Eye (tissue), 1 donor: ENCODE data around the gene NDUFS1.
"Not testable (repeated sequence)": the region's sequence is repeated elsewhere in the genome, so short reads cannot be mapped to it uniquely, and the experiment has no call there.

Experiments used
- DNase-seq: peaks from one replicate; pipeline ENCODE4 v3.0.0-alpha.2; 2015

Gene NDUFS1

DNA sequence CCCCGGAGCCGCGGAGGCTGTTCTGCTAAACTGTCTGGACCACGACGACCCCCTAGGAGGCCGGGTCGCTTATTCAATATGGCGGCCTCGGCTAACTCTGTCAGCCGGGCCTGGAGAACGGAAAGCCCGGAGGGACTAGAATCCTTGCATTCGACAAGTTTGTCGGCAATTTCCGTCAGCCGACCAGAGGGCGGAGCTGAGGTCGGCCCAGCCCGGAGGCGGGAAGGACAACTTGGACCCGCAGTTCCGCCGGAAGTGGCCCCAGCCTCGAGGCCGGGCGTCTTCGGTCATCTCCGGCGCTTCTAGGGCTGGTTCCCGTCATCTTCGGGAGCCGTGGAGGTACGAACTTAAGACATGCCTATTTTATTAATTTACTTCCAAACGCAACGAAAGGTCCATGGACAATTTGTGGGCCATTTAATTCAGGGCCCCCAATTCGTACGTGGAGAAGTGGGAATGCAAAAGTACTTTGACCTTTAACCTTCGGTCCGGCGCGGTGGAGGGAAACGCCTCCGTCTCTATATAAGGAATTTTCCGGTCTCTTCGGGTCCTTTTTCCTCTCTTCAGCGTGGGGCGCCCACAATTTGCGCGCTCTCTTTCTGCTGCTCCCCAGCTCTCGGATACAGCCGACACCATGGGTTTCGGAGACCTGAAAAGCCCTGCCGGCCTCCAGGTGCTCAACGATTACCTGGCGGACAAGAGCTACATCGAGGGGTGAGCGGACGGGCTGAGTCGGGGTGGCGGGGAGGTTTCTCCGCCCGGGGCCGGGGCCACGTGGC is at the start of gene NDUFS1, which contains the start of gene EEF1B2:
Gene NDUFS1 (minus strand): TSS at position 99 of the 779 bp plus-strand sequence. CDS start 5,766 bp downstream, outside the sequence.
Gene EEF1B2 (plus strand): TSS at position 550 of the 779 bp plus-strand sequence. CDS start 85 bp downstream, at position 635.
- peak; percentile 99 for DNase-seq

DNA sequence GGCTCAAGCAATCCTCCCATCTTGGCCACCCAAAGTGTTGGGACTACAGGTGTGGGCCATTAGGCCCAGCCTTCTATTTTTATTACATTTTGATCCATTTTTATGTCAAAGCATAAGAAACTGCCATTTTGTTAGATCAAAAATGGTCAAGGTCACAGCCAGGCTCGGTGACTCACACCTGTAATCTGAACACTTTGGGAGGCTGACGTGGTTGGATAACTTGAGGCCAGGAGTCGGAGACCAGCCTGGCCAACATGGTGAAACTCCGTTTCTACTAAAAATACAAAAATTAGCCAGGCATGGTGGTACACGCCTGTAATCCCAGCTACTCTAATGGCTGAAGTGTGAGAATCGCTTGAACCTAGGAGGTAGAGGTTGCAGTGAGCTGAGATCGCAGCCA is 49.7 kb upstream of the NDUFS1 start:
- DNase-seq = no peak

GRCh38 chr2:206207316-206207715 is 48.1 kb upstream of the NDUFS1 start:
- DNase-seq = not testable (repeated sequence)

GRCh38 chr2:206204710-206205109 is 45.5 kb upstream of the NDUFS1 start:
- DNase-seq = no peak

DNA sequence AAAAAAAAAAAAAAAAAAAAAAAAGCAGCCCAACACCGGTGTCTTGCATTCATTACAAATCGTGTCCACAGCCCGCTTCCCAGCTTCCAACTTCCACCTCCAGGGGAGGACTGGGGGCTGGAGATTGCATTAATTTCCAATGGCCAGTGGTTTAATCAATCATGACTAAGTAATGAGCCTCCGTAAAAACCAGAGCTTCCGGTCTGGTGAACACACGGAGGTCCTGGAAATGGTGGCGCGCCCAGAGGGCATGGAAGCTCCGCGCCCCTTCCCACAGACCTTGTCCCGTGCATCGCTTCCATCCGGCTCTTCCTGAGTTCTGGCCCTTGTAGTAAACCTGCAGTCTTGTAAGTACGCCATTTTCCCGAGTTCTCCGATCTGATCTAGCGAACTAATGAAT is 44.1 kb upstream of the NDUFS1 start:
- DNase-seq = no peak

DNA sequence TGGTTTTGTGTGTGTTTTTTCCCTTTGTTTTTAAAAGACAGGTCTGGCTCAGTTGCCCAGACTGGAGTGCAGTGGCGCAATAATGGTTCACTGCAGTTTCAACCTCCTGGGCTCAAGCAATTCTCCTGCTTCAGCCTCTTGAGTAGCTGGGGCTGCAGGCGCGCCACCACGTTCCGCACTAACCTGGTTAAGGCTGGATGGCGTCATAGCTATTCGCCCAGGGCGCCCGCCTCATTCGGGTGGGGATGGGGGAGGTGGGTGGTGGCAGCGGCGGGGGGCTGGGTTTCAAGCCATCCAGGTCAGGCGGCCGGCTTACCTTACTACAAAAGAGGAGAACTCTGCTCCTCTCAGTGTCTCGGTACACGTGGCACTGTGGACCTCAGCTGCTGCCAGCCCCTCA is 43.2 kb upstream of the NDUFS1 start:
- no peak for DNase-seq

DNA sequence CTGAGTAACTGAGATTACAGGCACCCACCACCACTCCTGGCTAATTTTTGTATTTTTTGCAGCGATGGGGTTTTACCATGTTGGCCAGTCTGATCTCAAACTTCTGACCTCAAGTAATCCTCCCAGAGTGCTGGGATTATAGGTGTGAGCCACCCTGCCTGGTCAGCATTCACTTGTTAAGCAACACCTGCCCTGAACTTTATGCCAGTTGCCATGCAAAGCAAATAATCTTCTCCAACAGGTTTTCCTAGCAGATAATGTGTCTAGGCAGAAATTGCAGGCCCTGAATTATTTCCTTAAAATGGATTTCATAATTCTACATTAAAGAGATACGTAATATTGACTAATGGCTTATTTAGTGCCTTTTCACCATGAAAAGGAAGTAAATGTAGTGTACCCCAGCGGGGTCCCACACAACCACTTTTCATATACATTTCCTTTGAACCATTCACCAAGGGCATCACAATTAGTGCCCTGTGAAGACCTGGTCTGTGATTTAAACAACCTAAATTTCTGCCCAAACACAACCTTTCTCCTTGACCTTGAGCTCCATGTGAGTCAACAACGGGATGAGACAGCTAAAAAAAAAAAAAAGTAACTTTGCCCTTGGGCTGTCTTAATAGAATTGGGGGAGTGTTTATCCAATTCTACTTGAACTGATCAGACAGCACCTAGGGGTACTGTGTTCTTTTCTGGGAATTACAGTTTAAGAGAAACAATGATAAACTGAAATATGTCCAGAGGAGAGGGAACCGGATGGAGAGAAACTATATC is 42.0 kb upstream of the NDUFS1 start:
- DNase-seq = no peak

DNA sequence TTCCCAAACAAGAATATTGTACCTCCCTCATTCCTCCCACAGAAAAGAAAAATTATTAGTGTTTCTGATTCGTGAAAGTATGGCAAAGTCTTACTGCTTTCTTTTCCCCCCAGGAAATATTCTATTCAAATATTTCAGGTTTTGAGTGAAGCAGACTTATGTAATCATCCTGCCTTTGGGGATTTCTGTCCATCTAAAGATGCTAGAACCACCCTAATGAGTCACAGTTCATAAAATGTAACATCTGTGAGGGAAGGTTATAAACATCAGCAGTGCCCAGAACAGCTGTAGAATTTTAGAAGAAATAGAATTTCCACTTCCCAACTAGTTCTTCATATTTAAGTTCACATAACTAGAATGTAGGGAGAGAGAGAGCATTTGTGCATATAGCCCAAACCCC is 39.4 kb upstream of the NDUFS1 start:
- no peak for DNase-seq

DNA sequence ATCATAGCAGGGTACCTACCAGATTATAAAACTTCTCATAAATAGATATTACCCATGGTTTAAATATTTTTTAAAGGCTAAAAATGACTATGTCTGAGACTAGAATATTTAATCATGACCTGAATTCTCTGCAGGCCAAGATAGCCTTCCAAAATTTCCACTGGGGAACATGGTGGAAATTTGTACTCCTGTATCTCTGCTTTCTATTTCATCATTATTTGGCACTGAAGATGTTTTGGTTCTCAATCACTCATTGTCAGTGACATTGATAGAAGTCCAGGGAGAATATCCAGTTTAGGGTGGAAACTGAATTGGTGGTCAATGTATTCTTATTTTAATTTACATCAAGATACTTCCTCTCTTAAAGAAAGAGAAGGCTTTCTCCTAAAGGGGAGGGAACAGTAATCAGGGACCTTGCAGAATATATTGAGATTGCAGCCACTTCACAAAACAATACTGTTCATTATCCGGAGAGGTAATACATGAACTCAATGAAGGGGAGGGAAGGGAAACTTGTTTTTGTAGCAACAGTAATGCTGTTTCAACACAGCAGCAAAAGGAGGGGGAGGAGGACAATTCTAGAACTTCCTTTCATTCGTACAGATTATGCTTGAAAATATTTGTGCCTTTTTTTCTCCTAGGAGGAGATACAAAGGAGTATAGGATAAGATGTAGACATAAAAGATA is 34.6 kb upstream of the NDUFS1 start:
- DNase-seq = no peak

DNA sequence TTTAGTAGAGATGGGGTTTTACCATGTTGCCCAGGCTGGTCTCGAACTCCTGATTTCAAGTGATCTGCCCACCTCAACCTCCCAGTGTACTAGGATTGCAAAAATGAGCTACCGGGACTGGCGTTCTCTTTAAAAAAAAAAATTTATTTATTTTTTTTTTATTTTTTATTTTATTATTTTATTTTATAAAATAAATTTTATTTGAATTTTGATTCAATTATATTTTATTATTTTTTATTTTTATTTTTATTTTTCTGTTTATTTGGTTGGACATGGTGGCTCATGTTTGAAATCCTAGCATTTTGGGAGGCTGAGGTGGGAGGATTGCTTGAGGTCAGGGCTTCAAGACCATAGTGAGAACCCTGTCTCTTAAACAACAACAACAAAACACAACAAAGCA is 32.9 kb upstream of the NDUFS1 start:
- DNase-seq = no peak

DNA sequence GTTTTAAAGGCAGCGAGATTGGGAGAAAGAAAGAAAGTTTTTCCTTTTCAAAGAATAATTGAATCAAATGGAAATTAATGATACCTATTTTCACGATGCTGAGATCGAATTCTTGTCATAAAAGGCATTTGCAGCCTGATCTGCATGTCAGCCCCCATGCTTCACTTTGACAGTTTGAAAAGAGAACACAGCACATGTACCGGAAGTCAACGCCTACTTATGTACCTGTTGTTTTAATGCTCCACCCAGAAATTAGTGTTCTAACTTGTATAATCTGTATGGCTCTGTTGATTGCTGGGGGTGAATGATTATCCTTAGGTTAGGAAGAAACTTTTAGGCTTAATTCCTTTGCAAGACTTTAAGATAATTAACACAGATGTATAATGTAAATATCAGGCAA is 31.4 kb upstream of the NDUFS1 start:
- no peak for DNase-seq

DNA sequence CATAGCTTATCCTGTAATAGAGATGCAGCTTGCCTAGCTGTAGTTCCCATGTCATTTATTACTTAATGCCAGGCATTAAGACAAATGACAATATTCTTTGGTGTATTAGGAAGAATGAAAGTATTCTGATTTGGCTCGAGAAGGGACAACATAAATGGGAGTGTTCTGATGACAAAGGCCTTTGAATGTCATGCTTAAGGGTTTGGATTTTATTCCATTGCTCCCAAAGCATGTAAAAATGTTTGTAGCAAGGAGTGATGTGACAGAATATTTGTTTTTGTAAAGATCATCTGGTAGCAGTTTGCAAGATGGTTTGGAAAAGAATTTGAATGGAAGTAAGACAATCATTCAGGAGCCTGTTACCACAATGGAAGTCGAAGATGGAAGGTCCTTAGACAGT is 30.9 kb upstream of the NDUFS1 start:
- peak; percentile 5 for DNase-seq

- peak; percentile 20 for DNase-seq
Measured at GRCh38 chr2:206189691-206190090, 30.4 kb upstream of the NDUFS1 start.

DNA sequence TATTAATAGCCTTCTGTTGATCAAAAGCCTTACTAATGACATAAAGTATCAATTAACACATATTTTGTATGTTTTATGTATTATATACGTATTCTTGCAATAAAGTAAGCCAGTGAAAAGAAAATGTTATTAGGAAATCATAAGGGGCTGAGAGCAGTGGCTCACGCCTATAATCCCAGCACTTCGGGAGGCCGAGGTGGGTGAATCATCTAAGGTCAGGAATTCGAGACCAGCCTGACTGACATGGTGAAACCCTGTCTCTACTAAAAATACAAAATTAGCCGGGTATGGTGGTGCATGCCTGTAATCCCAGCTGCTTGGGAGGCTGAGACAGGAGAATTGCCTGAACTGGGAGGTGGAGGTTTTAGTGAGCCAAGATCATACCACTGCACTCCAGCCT is 22.3 kb upstream of the NDUFS1 start:
- DNase-seq = not testable (repeated sequence)

- no peak for DNase-seq
Measured at GRCh38 chr2:206176901-206177300, 17.7 kb upstream of the NDUFS1 start.

DNA sequence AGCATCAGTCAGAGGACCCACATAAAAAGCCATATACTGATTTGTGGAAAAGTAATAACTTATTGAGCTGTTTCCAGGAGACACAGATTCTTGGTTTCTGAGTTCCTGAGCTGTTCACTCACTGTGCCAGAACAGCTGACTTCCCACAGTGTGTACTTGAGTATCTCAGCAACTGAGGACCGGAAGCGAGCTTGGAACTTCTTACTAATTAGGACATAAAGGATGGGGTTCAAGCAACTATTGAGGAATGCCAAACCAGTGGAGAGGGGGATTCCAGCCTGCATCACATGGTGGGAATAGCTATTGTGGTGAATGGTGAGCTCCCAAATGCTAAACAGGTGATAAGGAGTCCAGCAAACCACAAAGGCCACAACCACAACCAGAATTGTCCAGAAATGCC is 16.9 kb upstream of the NDUFS1 start:
- DNase-seq = no peak

- DNase-seq = no peak
Measured at GRCh38 chr2:206173147-206173546, 13.9 kb upstream of the NDUFS1 start.

GRCh38 chr2:206171624-206172397 is 12.6 kb upstream of the NDUFS1 start:
- not testable (repeated sequence) for DNase-seq

DNA sequence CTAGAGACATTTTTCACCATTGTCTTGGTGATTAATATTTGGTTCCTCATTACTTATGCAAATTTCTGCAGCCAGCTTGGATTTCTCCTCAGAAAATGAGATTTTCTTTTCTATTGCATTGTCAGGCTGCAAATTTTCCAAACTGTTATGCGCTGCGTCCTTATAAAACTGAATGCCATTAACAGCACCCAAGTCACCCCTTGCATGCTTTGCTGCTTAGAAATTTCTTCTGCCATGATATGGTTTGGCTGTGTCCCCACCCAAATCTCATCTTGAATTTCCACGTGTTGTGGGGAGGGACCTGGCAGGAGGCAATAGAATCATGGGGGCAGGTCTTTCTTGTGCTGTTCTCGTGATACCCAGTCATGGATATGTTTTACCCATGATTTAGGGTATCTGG is 9.0 kb upstream of the NDUFS1 start:
- DNase-seq = not testable (repeated sequence)

- DNase-seq = peak; percentile 90
Measured at GRCh38 chr2:206164261-206164862, 5.1 kb upstream of the NDUFS1 start.

DNA sequence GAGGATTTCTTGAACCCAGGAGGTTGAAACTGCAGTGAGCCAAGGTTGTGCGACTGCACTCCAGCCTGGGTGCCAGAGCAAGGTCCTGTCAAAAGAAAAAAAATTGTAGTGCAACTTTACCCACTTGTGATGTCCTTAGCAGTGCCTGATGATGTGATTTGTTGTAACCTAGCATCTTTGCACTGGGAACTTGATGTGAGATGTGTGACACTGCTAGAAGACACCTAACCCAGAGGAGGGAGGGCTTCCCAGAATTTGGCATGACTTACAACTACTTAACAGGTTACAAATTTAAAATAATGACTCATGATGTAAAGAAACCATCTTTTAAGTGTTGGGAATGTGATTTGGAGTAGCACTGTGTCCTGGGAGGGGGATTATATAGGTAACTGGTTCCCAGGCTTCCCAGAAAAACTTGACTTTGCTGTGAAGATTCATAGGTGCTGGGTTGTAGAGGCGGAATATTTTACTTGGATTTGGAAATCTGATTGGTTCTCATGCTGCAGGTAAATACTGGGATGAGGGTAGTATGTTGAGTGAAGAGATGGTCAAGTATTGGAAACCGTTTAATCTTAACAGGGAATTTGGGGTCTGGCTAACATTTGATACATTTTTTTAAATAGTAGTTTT is 4.1 kb upstream of the NDUFS1 start:
- no peak for DNase-seq

DNA sequence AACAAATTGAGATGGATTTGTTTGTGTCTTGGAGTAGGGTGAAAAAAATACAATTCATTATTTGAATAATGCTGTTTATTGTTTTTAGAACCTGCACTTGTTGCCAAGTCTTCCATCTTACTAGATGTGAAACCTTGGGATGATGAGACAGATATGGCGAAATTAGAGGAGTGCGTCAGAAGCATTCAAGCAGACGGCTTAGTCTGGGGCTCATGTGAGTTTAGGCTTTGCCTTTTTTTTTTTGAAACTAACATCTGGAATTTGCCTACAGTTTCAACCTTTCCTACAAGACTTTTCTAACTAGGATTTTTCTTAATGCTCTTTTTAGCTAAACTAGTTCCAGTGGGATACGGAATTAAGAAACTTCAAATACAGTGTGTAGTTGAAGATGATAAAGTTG is 3.2 kb upstream of the NDUFS1 start:
- DNase-seq = not testable (repeated sequence)
